Tibial nerve (tissue), 4 donors: ENCODE results near the gene CD37. TPM values are rescaled to one million over a fixed set of nuclear protein-coding genes. Genes with fewer than 3 reads are reported as not detected.
"Not testable (repeated sequence)": the region's sequence is repeated elsewhere in the genome, so short reads cannot be mapped to it uniquely, and the experiment has no call there.

Source experiments
- DNase-seq, 2 donors: peaks; one replicate each; pipeline ENCODE4 v3.0.0-alpha.2; 2019; ENCODE audit warnings: low spot score in 2 of 2
- H3K27ac ChIP-seq, 4 donors: fragments of 200-600 bp; sonication (generic) in 3 of 4; one replicate each; pipeline ENCODE4 v1.5.1; 2017 to 2019; ENCODE audit warnings: mild to moderate bottlenecking in 1 of 4
- H3K27me3 ChIP-seq, 2 donors: fragments of 200-600 bp; sonication (generic) in 1 of 2; one replicate each; pipeline versions ENCODE4 v1.5.1 to v1.6.0; 2017 to 2019
- H3K36me3 ChIP-seq, 3 donors: fragments of 200-600 bp; sonication (generic); one replicate each; pipeline ENCODE4 v1.5.1; 2018 to 2019
- H3K4me1 ChIP-seq, 4 donors: fragments of 200-600 bp; sonication (generic) in 3 of 4; one replicate each; pipeline ENCODE4 v1.5.1; 2017 to 2019
- H3K4me3 ChIP-seq, 4 donors: fragments of 200-600 bp; sonication (generic) in 3 of 4; one replicate each; pipeline ENCODE4 v1.5.1; 2017 to 2019; ENCODE audit warnings: mild to moderate bottlenecking in 1 of 4, moderate library complexity in 1 of 4
- H3K9me3 ChIP-seq, 4 donors: fragments of 200-600 bp; sonication (generic) in 3 of 4; one replicate each; pipeline ENCODE4 v1.5.1; 2017 to 2019
- CTCF ChIP-seq, 5 experiments: fragments of 200-600 bp in 3 of 5; fragments of 450-650 bp in 2 of 5; sonication (generic) in 3 of 5; IDR thresholded peaks; one replicate each; pipeline ENCODE4 v1.5.1; 2016 to 2019; ENCODE audit warnings: antibody characterized with exemption in 5 of 5, mild to moderate bottlenecking in 3 of 5, moderate library complexity in 2 of 5
- EP300 ChIP-seq, 2 donors: sonication (generic); formaldehyde crosslinking; IDR thresholded peaks; one replicate each; pipeline ENCODE4 v1.6.1; 2017; ENCODE audit warnings: antibody characterized with exemption in 2 of 2, mild to moderate bottlenecking in 1 of 2
- POLR2A ChIP-seq, 2 donors: fragments of 450-650 bp; IDR thresholded peaks; one replicate each; pipeline ENCODE4 v1.6.1; 2017; ENCODE audit warnings: antibody characterized with exemption in 2 of 2, mild to moderate bottlenecking in 2 of 2, moderate library complexity in 2 of 2
- WGBS, 2 donors: methylation state at CpG; one replicate each; pipeline ENCODE4 v1.1.5; 2018; 5-methylcytosine and 5-hydroxymethylcytosine counted together
- total RNA-seq, 4 donors: library from RNA; depleted of rRNA; stranded (reverse); fragments of >200 nt; gene quantifications; one replicate each; pipeline ENCODE4 v1.1.0, GENCODE V29; 2016

Gene CD37
- total RNA-seq, 4 donors from 2014 or later, result 9.8 to 18.6 (median 15.8) TPM

DNA sequence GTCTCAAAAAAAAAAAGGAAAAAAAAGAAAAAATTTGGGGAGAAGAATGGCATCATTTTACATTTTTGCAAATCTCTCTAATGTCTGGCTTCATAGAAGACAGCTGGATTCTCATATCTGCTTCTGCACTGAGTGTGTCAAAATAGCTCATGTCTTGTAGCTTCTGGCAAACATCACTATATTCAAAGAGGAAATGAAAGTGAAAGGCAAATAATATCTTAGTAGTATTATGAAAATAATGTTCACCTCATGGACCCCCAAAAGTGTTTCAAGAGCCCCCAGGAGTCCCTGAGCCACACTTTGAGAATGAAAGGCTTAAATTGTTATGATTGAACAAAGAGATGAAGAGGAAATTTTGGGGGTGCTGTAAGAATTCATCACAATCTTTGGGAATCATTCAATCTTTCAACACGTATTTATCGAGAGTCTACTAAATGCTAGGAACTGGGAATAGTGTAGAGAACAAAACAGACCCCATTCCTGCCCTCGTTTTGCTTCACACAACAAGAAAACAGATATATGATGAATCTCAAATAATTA lies 9.0 kb upstream of the CD37 start:
- H3K4me3 ChIP-seq, result no peak overlapping the region
- peaks cover 0 to 4% (median 0%) of the 10 kb centered on the region in 4 donors for H3K4me1 ChIP-seq
- H3K27me3 ChIP-seq, result no peaks in the 10 kb centered on the region
- no peak for DNase-seq
- peaks cover 0 to 19% (median 7%) of the 10 kb centered on the region in 4 donors for H3K9me3 ChIP-seq
- WGBS, 2 donors, result 88 to 93% methylated on average over 3 of the region's 3 CpGs
- H3K36me3 ChIP-seq, result peaks cover 0 to 11% (median 0%) of the 10 kb centered on the region in 3 donors
- TF ChIP-seq CTCF (IDR thresholded peaks at IDR 0.05) (no peak), POLR2A (IDR thresholded peaks at IDR 0.05) (no peak), EP300 (IDR thresholded peaks at IDR 0.05) (no peak)
- H3K27ac ChIP-seq, result no peak overlapping the region

DNA sequence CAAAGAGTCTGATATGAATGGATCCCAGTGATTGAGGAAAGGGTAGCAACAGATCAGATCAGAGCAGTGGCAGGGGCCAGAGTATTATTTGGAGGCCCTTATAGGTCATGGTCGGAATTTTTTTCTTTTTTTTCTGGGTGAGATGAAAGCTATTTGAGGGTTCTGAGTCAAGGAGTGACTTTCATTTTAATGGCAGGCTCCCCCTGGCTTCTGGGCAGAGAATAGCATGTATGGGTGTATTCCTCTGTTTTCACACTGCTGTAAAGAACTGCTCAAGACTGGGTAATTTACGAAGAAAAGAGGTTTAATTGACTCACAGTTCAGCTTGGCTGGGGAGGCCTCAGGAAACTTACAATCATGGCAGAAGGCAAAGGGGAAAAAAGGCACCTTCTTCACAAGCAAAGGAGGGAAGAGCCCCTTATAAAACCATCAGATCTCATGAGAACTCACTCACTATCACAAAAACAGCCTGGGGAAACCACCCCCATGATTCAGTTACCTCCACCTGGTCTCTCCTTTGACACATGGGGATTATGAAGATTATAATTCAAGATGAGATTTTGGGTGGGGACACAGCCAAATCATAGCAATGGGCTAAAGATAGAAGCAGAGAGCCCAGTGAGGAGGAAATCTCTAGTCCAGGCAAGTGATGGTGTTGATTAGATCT lies 7.2 kb upstream of the CD37 start:
- Histone ChIP-seq H3K9me3 (peaks cover 0 to 4% (median under 1%) of the 10 kb centered on the region in 4 donors), H3K36me3 (peaks cover 0 to 10% (median 0%) of the 10 kb centered on the region in 3 donors), H3K4me3 (no peak overlapping the region), H3K27me3 (no peaks in the 10 kb centered on the region), H3K27ac (no peak overlapping the region), H3K4me1 (peaks cover 0 to 4% (median 0%) of the 10 kb centered on the region in 4 donors)
- 43 to 53% methylated on average over 2 of the region's 2 CpGs for WGBS, 2 donors
- DNase-seq, result no peak
- TF ChIP-seq CTCF (IDR thresholded peaks at IDR 0.05) (peak; percentile 21 to 50 (median 27)), POLR2A (IDR thresholded peaks at IDR 0.05) (no peak)

DNA sequence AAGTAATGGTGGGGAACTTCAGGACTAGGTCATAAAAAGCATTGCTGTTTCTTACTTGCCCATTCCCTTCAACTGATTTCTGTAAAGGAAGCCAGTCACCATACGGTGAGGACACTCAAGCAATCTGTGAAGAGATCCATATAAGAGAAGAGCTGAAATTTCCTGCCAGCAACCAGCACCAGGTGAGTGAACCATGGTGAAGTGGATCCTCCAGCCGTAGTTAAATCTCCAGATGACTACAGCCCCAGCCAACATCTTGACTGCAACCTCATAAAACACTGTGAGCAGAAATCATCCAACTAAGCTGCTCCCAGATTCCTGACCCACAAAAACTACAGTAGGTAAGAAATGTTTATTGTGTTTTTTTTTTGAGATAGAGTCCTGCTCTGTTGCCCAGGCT lies 6.5 kb upstream of the CD37 start:
- Histone ChIP-seq H3K27ac (no peak overlapping the region), H3K4me1 (peaks cover 0 to 4% (median 0%) of the 10 kb centered on the region in 4 donors), H3K4me3 (no peak overlapping the region), H3K27me3 (no peaks in the 10 kb centered on the region), H3K9me3 (no peaks in the 10 kb centered on the region), H3K36me3 (peaks cover 0 to 10% (median 0%) of the 10 kb centered on the region in 3 donors)
- DNase-seq, result no peak
- 90% methylated on average over 2 of the region's 2 CpGs for WGBS, 2 donors
- TF ChIP-seq CTCF (IDR thresholded peaks at IDR 0.05) (no peak), EP300 (IDR thresholded peaks at IDR 0.05) (no peak), POLR2A (IDR thresholded peaks at IDR 0.05) (no peak)

DNA sequence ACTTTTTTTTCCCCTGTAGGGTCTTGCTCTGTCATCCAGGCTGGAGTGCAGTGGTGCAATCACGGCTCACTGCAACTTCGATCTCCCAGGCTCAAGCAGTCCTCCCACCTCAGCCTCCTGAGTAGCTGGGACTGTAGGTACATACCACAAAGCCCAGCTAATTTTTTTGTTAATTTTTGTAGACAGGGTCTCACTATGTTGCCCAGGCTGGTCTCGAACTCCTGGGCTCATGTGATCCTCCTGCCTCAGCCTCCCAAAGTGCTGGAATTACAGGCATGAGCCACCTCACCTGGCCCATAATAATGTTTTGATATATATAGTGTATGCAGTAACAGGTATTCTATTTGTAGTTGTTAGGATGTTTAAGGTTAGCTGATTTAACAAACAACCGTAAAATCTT lies 4.0 kb upstream of the CD37 start:
- DNase-seq, H3K9me3 ChIP-seq, H3K36me3 ChIP-seq, H3K4me1 ChIP-seq, H3K27ac ChIP-seq, H3K4me3 ChIP-seq, H3K27me3 ChIP-seq: not testable (repeated sequence)
- 94 to 96% methylated on average over 4 of the region's 4 CpGs for WGBS, 2 donors

DNA sequence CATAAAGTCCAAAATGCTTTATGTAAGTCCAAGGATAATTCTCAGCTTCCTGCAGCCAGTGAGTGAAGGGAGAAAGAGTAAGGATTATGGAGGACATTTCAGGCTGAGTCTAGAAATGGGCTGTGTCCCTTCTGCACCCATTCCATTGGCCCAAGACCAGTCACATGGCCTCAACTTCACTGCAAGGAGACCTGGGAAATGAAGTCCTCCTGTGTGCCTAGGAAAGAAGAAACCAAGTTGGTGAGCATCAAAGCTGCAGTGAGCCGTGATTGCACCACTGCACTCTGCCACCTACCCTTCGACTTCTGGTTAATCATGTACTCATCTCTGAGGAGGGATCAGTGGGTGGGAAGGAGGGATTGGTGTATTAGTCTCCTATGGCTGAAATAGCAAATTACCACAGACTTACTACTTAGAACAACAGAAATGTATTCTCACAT lies 3.6 kb upstream of the CD37 start:
- no peak overlapping the region for H3K27ac ChIP-seq
- peaks cover 0 to 4% (median 1%) of the 10 kb centered on the region in 4 donors for H3K4me1 ChIP-seq
- DNase-seq, result no peak
- H3K27me3 ChIP-seq, result no peaks in the 10 kb centered on the region
- H3K36me3 ChIP-seq, result peaks cover 0 to 10% (median 0%) of the 10 kb centered on the region in 3 donors
- H3K9me3 ChIP-seq, result no peaks in the 10 kb centered on the region
- WGBS, 2 donors, result 43 to 70% methylated on average over 2 of the region's 2 CpGs
- no peak for TF ChIP-seq POLR2A (IDR thresholded peaks at IDR 0.05)
- no peak for TF ChIP-seq EP300 (IDR thresholded peaks at IDR 0.05)
- no peak for TF ChIP-seq CTCF (IDR thresholded peaks at IDR 0.05)
- no peak overlapping the region for H3K4me3 ChIP-seq

DNA sequence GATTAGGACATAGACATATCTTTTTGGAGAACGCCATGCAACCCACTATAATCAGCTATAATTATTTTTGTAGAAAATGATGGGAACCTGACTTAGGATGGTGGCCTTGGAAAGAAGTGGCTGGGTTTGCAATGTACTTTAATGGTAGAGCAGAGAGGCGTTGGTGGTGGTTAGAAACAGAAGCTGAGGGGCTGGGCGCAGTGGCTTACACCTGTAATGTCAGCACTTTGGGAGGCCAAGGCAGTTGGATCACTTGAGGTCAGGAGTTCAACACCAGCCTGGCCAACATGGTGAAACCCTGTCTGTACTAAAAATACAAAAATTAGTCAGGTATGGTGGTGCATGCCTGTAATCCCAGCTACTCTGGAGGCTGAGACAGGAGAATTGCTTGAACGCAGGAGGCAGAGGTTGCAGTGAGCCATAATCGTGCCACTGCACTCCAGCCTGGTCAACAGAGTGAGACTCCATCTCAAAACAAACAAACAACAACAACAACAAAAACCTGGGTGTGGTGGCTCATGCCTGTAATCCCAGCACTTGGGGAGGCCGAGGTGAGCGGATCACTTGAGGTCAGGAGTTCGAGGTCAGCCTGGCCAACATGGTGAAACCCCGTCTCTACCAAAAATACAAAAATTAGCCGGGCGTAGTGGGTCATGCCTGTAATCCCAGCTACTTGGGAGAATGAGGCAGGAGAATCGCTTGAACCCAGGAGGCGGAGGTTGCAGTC lies 2.4 kb upstream of the CD37 start:
- H3K27ac ChIP-seq, H3K4me3 ChIP-seq, H3K27me3 ChIP-seq, H3K36me3 ChIP-seq, H3K9me3 ChIP-seq, H3K4me1 ChIP-seq, DNase-seq: not testable (repeated sequence)
- 92% methylated on average over 13 of the region's 13 CpGs for WGBS, 2 donors
